Kidney capillary endothelial cell (primary cell): ENCODE measurements around the gene COG3.
A peak's percentile ranks its signal among the peaks of the same experiment; 100 is the strongest.

Source experiments
- DNase-seq: peaks from one replicate; pipeline ENCODE4 v3.0.0-alpha.2; 2018; ENCODE audit warnings: low spot score

COG3 gene

DNA sequence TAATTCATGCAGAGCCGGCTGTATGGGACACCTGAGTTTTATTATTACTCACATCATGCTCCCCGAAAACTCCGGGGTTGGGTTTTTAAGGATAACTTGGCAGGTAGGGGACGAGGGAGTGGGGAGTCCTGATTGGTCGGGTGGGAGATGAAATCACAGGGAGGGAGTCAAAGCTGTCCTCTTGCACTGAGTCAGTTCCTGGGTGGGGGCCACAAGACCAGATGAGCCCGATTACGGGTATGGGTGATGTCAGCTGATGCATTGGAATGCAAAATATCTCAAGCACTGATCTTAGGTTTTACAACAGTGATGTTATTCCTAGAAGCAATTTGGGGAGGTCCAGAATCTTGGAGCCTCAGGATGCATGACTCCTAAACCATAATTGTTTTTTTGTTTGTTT lies 18.6 kb upstream of the COG3 start:
- no peak for DNase-seq

DNA sequence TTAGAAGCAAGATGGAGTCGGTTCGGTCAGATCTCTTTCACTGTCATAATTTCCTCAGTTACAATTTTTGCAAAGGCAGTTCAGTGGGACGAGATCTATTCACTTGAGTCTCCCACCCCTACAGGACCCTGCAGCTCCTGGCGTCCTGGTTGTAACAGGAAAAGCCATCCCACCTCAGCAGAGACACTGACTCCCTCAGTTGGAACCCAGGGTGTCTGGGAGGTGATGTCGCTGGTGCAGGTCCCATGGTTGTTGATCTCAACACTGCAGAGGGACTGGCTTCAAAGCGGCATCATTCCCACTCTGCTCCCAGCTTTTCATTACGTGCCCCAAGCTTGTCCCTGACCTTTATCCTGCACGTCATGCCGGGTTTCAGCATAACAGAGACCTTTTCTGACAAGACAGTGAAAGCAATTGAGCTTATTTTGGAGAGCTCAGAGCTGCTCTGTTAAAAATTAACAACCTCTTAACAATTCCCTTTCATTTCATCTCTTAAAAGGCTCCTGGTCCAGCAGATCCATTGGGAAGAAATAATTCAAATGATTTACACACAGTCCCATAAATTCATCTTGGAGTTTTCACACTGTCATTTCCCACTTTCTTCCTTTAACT lies 17.6 kb upstream of the COG3 start:
- DNase-seq, result no peak

DNA sequence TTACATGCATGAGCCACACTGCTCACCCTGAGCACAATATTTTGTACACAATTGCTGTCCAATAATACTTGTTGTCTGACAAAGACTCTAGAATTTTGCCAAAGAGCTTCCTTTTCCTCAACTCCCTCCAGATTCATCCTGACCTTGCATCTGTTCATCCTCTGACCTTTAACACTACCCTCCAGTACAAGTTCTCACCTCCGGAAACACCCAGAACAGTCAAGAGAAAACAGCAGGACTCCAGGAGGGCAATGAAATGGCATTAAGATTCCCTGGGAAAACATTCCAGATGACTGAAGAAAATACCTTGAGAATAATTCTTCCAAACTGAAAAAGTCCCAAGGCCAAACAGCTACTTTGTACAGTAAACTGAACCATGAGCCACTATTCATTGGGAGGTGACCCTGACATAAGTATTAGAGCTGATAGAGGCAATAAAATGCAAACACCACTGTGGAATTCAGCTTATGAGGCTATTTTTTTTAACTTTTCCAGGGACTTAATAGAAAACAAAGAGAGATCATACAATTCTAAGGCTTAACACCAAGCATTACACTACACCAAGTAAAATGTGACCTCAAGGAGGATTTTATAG lies 15.7 kb upstream of the COG3 start:
- DNase-seq, result no peak

DNA sequence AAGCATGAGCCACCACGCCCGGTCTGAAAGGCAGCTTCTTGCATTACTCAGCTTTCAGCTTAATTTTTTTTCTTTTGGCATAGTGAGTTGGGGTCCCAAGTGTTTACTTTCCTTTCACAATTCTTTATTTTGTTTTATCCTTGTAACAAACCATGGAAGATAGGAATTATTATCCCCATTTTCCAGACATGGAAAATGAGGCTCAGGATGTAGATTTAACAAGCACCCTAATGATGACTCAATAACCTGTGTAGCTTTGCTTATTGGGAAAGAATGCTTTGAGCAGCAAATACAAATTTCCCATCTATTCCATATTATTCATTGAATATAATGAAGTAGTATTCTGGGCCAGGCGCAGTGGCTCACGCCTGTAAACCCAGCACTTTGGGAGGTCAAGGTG lies 13.5 kb upstream of the COG3 start:
- DNase-seq, result no peak

DNA sequence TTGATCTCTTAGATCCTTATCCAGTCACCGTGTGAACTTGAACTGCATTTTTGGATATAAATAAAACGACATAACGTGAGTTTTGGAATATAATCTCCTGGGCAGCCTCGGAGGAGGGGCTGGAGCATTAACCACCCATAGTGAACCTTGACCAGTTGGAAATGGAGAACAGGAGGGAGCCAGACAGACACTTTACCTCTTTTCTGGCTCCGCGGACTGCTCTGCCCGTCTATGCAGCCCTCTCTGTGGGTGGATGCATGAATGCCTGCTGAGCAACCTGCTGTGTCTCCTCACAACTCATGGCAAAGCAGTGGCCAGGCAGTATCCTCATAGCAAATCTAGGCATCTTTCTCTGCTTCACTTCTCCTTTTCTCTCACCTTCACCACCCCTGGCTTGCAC lies 10.5 kb upstream of the COG3 start:
- DNase-seq, result no peak

DNA sequence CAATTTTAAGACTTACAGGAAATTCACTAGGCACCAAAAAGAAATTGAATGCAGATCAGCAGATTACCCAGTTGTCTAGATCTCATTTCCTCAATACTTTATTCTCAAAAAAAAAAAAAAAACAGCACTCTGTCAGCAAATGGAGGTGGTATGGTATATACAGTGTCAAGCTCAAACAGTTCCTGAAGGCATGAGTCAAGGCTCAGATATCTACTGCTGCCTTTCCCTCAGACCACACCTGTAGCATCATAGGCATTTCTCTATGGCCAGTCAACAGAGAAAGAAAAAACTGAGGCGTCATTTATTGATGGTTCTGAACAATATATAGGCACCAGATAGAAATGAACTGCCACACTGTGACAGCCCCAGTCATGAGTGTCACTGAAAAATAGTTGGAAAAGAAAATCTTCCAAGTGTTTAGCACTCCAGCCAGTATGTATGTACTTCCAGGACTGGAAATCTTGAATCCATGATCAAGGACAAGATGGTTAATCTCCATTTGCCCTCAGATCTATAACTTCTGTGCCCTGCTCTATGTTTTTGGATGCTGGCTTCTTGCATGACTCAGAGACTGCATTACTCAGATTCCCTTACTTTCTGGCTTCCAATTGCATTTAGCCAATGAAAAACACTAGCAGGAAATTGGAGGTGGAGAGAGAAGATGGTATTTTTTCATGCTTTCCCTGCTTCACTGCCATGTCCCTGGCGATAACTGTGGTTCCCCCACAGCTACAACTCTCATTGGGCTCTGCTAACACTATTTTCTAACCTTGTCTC lies 8.4 kb upstream of the COG3 start:
- DNase-seq, result no peak

DNA sequence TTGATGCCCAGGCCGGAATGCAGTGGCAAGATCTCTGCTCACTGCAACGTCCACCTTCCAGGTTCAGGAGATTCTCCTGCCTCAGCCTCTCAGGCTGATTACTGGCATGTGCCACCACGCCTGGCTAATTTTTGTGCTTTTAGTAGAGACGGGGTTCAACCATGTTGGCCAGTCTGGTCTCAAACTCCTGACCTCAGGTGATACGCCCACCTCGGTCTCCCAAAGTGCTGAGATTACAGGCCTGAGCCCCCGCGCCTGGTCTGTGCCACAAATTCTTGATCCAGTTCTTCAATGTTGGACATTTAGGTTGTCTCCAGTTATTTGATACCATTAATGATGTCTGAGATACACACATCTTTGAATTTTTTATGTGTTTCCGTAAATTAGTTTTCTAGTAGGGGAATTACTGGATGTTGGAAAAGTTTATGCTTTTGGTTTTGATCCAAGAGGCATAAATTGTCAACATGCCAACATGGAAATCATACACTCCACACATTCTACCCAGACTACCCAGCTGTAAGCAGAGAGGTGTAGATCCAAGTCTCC lies 525 bp upstream of the COG3 start:
- no peak for DNase-seq

DNA sequence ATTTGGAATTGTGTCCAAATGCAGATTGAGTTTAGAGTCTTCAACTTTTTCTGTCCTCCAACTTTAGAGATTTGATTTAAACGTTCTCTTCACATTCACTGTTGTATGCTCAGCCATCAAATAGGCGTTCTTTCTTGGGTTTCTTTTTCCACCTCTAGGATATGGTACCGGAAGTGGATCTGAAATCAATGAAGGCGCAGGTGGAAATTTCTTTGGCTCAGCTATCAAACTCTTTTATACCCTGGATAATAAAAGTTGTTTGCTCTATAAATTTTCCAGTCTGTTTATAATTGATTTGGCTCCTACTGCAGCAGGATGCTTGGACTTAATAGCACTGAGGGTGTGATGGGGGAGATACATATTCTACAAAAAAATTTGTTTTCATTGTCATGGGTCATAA lies 1.6 kb downstream of the COG3 start:
- DNase-seq, result no peak

DNA sequence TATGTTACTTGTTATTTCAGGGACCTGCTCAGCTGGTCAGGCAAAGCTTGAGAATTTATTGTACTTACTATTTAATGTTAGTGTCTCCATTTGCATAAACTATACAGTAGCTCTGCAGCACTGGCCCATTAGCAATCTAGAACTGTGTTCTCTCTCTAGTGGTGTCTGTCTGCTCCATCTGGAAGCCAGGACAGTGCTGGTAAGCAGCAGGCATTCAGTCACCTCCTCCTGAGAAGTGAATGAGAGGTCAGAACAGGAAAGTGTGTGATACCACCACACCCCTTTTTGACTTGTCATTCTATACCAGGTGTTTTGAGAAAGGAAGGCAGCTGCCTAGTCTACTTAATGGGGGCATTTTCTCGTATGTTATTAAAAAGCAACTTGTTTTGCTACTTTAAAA lies 3.9 kb downstream of the COG3 start:
- DNase-seq, result no peak

DNA sequence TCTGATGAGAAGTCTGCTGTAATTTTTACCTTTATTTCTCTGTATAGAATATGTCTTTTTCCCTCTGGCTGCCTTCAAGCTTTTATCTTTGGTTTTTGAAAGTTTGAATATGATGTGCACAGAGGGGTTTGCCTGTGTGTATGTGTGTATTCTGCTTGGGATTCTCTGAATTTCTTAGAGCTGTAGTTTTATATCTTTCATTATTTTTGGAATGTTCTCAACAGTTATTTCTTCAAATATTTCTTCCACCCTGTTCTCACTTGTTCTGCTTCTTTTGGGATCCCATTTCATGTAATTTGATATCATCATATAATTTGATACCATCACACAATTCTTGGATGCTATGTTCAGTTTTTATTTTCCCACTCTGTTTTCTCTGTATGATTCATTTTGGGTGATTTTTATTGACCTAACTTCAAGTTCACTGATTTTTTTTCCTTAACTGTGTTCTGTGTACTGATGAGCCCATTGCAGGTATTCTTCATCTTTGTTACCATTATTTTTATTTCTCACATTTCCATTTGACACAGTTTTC lies 7.5 kb downstream of the COG3 start:
- no peak for DNase-seq

DNA sequence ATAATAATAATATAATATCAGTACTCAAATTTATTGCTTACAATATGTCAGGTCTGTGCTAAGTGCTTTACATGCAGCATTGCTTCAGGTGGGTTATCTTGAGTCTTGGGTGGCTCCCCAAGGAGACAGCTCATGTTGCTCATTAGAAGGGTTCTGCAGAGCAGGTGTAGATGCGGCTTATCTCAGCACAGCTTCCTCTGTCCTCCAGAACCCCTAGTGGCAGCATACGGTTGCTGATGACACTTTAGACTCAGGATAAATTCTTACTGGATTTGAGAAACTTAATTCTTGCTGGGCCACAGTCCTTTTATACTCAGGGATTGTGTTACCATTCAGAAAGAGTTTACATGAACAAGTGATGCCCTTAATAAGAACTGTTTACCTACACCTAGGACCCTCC lies 8.9 kb downstream of the COG3 start:
- DNase-seq, result no peak

DNA sequence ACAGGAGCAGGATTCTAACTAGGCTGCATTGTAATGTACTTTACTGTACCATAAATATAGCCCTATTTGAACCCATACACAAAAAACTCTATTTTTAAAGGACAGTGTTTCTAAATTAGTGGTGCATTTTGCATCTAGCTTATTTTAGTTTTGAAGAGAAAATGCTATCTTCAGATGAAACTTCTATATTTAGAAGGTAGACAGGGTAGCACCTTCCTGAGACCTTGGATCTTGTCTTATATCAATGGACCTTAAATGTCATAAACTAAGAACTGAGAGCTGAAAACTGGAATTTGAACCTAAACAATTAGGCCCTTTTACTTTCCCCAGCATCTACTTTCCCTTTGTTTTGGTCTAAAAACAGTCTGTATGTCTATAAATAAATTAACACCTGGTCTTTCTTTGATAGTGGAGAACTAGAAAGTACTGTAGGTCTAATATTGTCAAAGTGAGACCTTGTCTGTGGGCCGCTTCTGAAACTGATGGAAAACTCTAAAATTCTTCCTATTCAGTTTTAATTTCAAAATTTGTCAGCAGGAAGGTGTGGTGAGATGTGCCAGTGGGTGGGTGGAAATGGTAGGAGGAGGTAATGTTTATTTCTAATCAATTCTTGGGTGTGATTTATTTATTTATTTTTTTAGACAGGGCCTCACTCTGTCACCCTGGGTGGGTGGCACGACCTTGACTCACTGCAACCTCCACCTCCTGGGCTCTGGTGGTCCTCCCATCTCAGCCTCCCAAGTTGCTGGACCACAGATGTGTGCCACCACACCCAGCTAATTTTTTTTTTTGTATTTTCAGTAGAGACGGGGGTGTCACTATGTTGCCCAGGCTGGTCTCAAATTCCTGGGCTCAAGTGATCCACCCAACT lies 10.1 kb downstream of the COG3 start:
- no peak for DNase-seq

DNA sequence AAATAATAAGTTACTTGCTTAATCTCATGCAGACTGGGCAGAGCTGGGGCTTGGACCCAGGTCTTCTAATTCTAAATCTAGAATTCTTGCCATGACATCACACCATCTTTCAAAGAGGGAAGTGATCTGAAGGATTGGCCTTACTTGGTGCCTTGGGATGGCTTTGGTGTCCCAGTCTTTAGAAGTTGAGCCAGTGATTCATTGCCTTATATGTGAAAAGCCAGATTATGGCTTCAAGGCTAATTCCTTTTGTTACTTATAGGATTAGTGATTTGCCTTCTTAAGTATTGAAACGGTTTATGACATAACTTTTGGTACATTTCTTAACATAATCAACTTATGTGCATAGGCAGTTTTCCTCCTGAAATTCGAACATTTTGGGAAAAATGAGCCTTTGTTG lies 14.9 kb downstream of the COG3 start:
- no peak for DNase-seq

DNA sequence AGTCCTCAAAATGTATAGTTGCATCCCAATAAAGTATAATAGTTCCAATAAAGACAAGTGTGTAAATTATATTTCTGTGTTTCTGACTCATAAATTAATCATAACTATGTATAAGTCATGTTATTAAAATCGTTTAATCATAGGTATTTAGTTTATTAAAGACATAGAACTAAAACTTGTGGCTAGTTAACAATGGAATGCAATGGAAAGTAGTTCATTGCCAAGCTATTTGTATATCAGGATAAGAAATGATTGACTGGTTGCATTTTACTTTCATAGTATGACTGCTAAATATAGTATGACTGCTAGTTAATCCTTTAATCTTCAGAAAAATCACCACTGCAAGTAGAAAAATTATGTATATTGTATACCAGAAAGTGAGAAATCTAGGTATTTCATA lies 16.9 kb downstream of the COG3 start:
- DNase-seq, result no peak

DNA sequence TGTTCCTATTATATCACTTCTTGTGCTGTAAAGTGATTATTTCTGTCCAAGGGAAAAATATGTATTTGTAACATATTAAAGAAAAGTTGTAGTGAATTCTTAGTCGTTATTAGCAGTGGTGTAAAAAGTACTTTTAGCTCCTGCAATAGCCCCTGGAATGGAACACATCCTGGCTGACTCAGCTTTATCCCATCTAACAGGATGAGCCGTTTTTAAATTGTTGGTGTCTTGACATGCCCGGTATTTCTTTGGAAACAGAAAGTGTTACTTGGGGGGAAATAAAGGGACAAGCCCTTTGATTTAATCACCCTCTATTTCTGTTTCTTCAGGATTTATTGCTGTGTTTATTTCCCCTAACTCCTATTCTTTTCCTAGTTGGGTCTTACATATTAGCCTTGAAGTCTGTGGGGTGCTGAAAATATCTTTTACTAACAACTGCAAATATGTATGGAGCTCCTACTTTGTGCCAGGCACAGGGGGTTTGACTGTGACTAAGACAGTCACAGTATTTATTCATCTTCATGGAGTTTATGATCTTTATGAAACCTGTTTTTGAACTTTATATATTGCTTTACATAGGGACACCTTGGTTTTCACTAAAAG lies 17.9 kb downstream of the COG3 start:
- peak; percentile 26 for DNase-seq

DNA sequence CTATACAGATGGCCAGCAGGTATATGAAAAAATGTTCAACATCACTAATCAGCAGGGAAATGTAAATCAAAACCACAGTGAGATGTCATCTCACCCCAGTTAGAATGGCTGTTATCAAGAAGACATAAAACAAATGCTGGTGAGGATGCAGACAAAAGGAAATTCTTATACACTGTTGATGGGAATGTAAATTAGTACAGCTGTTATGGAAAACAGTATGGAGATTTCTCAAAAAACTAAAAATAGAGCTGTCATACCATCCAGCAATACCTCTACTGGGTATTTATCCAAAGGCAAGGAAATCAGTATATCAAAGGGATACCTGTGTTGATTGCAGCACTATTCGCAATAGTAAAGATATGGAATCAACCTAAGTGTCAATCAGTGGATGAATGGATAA lies 22.9 kb downstream of the COG3 start:
- DNase-seq, result no peak

DNA sequence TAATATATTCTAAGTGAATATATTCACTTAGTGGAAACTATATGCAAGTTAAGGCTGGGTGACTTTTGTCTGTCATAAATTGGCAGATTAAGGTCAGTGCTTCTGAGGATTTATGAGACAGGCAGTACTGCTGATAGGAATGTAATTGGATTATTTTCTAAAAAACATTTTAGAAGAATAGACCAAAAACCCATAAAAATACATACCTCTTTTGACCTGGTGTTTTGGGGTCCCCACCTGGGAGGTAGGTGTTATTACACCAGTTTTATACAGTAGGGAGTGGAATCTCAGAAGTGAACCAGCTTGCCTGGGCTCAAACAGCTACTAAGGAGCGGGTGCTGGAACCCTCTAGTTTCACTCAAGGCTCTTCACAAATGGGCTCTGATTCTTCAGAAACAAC lies 25.3 kb downstream of the COG3 start:
- DNase-seq, result no peak

DNA sequence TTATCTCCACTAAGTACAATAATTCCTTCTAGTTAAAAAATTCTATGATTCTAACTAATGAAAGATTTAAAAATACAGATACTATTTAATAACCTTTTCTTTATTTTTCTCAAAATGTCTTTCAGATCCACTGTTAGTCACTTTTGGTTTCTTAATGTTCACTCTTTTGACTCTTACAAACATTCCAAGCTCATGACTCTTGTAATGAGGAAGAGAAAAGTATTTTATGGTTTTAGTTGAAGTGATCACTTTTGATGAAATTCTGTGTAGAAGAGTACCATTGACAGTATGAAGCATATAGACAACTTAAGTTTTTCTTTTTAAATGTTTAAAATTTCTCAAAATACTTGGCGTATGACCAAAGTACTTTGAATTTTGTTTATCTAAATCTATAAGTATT lies 27.8 kb downstream of the COG3 start:
- DNase-seq, result no peak

DNA sequence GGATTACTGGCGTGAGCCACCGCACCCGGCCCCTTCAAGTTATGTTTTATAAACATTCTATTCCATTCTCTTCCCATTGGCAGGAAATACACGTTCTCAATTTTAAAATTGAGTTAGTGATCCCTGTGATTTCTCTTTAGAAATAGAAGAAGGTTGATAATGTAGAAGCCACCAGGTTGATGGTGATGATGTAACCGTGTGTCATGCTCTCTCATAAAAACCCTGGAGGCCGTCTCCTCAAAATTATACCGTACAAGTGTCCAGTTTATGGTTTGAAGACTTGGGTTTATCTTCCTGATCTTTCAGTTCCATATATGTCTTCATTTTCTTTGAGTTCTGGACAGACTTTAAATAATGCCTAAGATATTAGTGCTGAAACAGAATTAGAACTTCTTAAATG lies 32.2 kb downstream of the COG3 start:
- DNase-seq, result no peak

DNA sequence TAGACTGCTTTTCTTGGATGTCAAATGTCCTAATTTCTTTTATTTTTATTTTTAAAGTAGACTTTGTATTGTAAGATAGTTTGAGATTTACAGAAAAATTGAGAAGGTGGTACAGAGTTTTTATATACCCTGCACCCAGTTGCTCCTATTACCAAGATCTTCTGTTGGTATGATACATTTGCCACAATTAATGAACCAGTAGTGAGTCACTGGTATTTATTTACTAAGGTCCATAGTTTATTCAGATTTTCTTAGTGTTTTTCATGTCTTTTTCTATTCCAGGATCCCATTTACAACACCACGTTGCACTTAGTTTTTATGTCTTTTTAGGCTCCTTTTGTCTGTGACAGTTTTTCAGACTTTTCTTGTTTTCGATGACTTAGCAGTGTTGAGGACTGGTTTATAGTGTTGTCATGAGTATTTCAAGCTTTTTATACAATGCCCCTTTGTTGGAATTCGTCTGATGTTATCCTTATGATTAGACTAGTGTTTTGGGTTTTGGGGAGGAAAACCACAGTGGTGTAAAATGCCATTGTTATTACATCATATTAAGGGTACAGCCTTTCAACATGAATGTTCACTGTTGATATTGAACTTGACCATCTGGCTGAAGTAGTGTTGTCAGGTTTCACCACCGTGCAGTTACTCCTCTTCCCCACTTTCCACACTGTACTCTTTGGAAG lies 35.9 kb downstream of the COG3 start:
- DNase-seq, result no peak

DNA sequence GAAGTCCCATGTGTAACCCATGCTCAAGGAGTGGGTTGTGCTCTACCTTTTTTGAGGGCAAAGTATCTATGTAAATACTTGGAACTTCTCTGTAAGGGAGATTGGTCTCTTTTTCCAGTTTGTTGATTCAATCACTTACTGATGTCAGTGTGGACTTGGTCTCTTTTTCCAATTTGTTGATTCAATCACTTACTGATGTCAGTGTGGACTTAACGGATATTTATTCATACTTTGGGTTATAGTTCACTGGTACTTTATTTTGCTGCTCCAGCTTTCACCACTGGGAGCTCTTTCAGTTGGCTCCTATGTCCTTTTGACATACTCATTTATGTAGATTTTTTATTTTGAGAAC lies 36.4 kb downstream of the COG3 start:
- DNase-seq, result no peak
